ENCODE results near the gene MSI2.

DNA sequence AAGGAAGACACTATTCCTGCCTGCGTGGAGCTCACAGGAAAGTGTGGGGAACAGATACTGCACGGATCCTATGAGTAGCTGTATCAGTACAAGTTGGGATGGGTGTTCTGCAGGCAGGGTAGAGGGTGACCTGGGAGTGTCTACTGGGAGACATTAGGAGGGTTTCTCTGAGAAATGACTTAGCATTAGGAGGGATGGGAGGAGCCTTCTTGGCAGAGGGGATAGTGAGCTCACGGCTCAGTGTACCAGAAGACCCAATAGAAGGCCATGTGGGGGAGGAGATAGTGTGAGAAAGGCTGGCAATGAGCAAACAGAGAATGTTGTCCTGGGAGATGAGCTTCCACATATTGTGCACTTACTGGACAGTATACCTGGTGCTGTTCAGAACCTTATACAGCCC is 109.1 kb downstream of the MSI2 start:
- TF ChIP-seq, protein P1, sequence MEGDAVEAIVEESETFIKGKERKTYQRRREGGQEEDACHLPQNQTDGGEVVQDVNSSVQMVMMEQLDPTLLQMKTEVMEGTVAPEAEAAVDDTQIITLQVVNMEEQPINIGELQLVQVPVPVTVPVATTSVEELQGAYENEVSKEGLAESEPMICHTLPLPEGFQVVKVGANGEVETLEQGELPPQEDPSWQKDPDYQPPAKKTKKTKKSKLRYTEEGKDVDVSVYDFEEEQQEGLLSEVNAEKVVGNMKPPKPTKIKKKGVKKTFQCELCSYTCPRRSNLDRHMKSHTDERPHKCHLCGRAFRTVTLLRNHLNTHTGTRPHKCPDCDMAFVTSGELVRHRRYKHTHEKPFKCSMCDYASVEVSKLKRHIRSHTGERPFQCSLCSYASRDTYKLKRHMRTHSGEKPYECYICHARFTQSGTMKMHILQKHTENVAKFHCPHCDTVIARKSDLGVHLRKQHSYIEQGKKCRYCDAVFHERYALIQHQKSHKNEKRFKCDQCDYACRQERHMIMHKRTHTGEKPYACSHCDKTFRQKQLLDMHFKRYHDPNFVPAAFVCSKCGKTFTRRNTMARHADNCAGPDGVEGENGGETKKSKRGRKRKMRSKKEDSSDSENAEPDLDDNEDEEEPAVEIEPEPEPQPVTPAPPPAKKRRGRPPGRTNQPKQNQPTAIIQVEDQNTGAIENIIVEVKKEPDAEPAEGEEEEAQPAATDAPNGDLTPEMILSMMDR (IDR thresholded peaks at IDR 0.05; ENCODE audit: low read length) = no peak
- TF ChIP-seq EZH2 (IDR thresholded peaks at IDR 0.05; ENCODE audit: borderline replicate concordance, low read length) = no peak
